ENCODE measurements around the gene GM2A. TPM values are rescaled to one million over a fixed set of nuclear protein-coding genes. Genes with fewer than 3 reads are reported as not detected.

GM2A gene
- total RNA-seq, 4 donors from 2014 or later, result 99.3 to 167 (median 126) TPM

DNA sequence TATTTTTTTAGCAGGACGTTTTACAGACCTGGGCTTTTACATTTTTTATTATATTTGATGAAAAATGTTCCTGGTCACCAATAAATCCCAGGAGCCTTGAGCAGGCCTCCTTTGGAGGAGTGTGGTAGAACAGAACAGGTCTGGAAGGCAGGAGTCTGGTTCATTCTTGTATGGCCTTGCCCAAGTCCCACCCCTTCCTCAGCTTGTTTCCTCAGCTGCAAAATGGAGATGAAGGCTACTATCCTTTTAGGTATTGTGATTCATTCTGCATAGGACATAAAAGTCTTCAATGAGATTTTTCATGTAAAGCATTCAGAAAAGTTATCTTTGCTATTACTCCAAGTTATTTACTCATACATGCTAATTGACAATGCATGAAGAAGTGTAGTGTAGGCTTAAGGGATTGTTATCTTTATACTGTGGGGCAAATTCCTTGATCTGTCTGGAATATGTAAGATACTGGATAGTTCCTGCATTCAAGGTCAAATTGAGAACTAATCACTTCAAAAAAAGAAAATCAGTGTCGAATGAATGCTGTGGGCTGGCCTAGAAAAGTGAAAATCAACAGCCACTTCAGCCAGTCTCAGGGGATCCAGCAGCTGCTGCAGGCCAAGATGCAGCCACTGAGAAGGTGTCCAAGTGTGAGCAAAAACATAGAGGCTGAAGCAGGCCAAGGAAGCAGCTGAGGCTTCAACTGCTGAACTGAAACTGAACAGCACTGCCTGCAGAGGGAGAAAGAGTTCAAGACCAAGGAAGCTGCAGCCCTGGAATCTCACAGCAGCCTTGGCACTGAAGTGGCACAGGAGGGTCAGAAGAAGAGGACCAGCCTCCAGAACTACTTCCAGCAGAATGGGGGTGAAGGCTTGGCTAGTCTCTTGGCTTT lies 66.1 kb downstream of the GM2A start:
- no peaks in the 10 kb centered on the region for H3K36me3 ChIP-seq
- no peaks in the 10 kb centered on the region for H3K27me3 ChIP-seq

More for the DNA sequence above, 66.1 kb downstream of the GM2A start:
- DNase-seq (ENCODE audit: low spot score in 2 of 2), result no peak
- Histone ChIP-seq H3K4me3 (no peak overlapping the region), H3K27ac (no peak overlapping the region), H3K9me3 (no peaks in the 10 kb centered on the region), H3K4me1 (no peaks in the 10 kb centered on the region)
- TF ChIP-seq EP300 (IDR thresholded peaks at IDR 0.05), result no peak
- TF ChIP-seq CTCF (IDR thresholded peaks at IDR 0.05), result no peak
- no peak for TF ChIP-seq POLR2A (IDR thresholded peaks at IDR 0.05)
- no peak for TF ChIP-seq POLR2AphosphoS5 (IDR thresholded peaks at IDR 0.05)
- WGBS, result 67% methylated on average over 2 of the region's 2 CpGs

Other genes starting within 250 kb of the GM2A start
- 100 to 1,000 TPM; 242 to 601 (median 378) TPM for gene GPX3, start 232.6 kb upstream of the GM2A start, total RNA-seq
- gene TNIP1, start 172.2 kb upstream of the GM2A start, total RNA-seq, result 10 to 100 TPM; 47.5 to 94.7 (median 70.9) TPM
- gene ANXA6, start 95.4 kb upstream of the GM2A start, total RNA-seq, result 10 to 100 TPM; 21.7 to 64.4 (median 49.5) TPM
- gene CCDC69, start 29.1 kb upstream of the GM2A start, total RNA-seq, result 10 to 100 TPM; 11.5 to 32.3 (median 26.8) TPM
- gene SLC36A3, start 50.6 kb downstream of the GM2A start, total RNA-seq, result not detected
- not detected for gene SLC36A2, start 94.4 kb downstream of the GM2A start, total RNA-seq
- 10 to 100 TPM in 1 of 4 donors, 1 to 10 TPM in 3; 7.2 to 16.5 (median 8.1) TPM for gene SLC36A1, start 194.4 kb downstream of the GM2A start, total RNA-seq